ENCODE measurements around the gene PRKCH. TPM values are rescaled to one million over a fixed set of nuclear protein-coding genes. Genes with fewer than 3 reads are reported as not detected.

Gene PRKCH
- total RNA-seq, 6 experiments from 2014 or later = 5.0 to 12.1 (median 8.8) TPM

GRCh38 chr14:61519106-61519505 is 197.7 kb downstream of the PRKCH start:
- Histone ChIP-seq H3K9me3 (no peaks in the 10 kb centered on the region), H3K27ac (no peak overlapping the region), H3K36me3 (no peaks in the 10 kb centered on the region), H3K4me3 (no peak overlapping the region), H3K4me1 (peaks cover 0 to 20% (median 7%) of the 10 kb centered on the region in 4 donors), H3K27me3 (no peaks in the 10 kb centered on the region)
- TF ChIP-seq POLR2A (IDR thresholded peaks at IDR 0.05) (no peak), CTCF (IDR thresholded peaks at IDR 0.05) (no peak)
- ATAC-seq = no peak
- WGBS (ENCODE audit: insufficient coverage, low coverage, low lambda C conversion rate, missing lambda C conversion rate) = 80% methylated on average over 1 of the region's 6 CpGs
- no peak for DNase-seq
- intact Hi-C loops (cut with DNase I) = no loop called here

- ATAC-seq (no peak), DNase-seq (no peak)
- 91% methylated on average over 1 of the region's 1 CpG for WGBS (ENCODE audit: insufficient coverage, low coverage, low lambda C conversion rate, missing lambda C conversion rate)
- no peak overlapping the region for H3K27ac ChIP-seq
- H3K9me3 ChIP-seq = no peaks in the 10 kb centered on the region
- TF ChIP-seq CTCF (IDR thresholded peaks at IDR 0.05) = no peak
- TF ChIP-seq POLR2A (IDR thresholded peaks at IDR 0.05) = no peak
- no peak overlapping the region for H3K4me3 ChIP-seq
- no peaks in the 10 kb centered on the region for H3K36me3 ChIP-seq
- H3K27me3 ChIP-seq = no peaks in the 10 kb centered on the region
- H3K4me1 ChIP-seq = peaks cover 0 to 26% (median 9%) of the 10 kb centered on the region in 4 donors
- intact Hi-C loops (cut with DNase I) = no loop called here
Observed at GRCh38 chr14:61519735-61520134, 198.4 kb downstream of the PRKCH start.

DNA sequence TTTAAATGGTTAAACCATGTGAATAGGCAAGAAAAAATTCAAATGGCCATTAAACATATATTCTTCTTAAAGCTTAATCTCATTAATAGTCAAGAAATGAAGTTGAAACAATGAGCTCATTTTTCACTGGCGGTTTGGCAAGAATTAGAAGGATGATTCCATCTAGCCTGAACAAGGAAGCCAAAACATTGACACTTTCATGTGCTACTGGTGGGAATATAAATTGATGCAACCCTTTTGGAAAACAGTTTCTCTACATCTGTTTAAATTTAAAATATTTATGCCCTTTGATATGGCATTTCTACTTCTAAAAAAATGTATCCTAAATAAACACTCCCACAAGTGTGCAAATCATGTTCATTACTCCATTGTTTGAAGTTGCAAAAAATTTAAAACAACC is 199.2 kb downstream of the PRKCH start:
- Histone ChIP-seq H3K27ac (no peak overlapping the region), H3K36me3 (no peaks in the 10 kb centered on the region), H3K9me3 (no peaks in the 10 kb centered on the region), H3K27me3 (no peaks in the 10 kb centered on the region), H3K4me1 (peaks cover 0 to 34% (median 13%) of the 10 kb centered on the region in 4 donors), H3K4me3 (no peak overlapping the region)
- TF ChIP-seq POLR2A (IDR thresholded peaks at IDR 0.05) (no peak), CTCF (IDR thresholded peaks at IDR 0.05) (no peak)
- WGBS (ENCODE audit: insufficient coverage, low coverage, low lambda C conversion rate, missing lambda C conversion rate) = 100% methylated on average over 1 of the region's 1 CpG
- DNase-seq = no peak
- no peak for ATAC-seq
- intact Hi-C loops (cut with DNase I) = no loop called here

- 75% methylated on average over 1 of the region's 1 CpG for WGBS (ENCODE audit: insufficient coverage, low coverage, low lambda C conversion rate, missing lambda C conversion rate)
- Histone ChIP-seq H3K36me3 (no peaks in the 10 kb centered on the region), H3K9me3 (no peaks in the 10 kb centered on the region), H3K4me1 (peaks cover 0 to 46% (median 24%) of the 10 kb centered on the region in 4 donors), H3K27ac (no peak overlapping the region), H3K27me3 (no peaks in the 10 kb centered on the region), H3K4me3 (no peak overlapping the region)
- ATAC-seq (no peak), DNase-seq (no peak)
- intact Hi-C loops (cut with DNase I) = no loop called here
- TF ChIP-seq CTCF (IDR thresholded peaks at IDR 0.05) = no peak
- no peak for TF ChIP-seq POLR2A (IDR thresholded peaks at IDR 0.05)
Observed at GRCh38 chr14:61521773-61522172, 200.4 kb downstream of the PRKCH start.

GRCh38 chr14:61523751-61524150 is 202.4 kb downstream of the PRKCH start:
- DNase-seq (no peak), ATAC-seq (no peak)
- intact Hi-C loops (cut with DNase I) = no loop called here
- Histone ChIP-seq H3K4me3 (no peak overlapping the region), H3K27ac (peak overlapping the region; percentile 59 to 85 (median 84)), H3K36me3 (no peaks in the 10 kb centered on the region), H3K9me3 (no peaks in the 10 kb centered on the region), H3K27me3 (no peaks in the 10 kb centered on the region), H3K4me1 (peaks cover 0 to 37% (median 21%) of the 10 kb centered on the region in 4 donors)
- 70% methylated on average over 5 of the region's 5 CpGs for WGBS (ENCODE audit: insufficient coverage, low coverage, low lambda C conversion rate, missing lambda C conversion rate)
- TF ChIP-seq POLR2A (IDR thresholded peaks at IDR 0.05) = no peak
- no peak for TF ChIP-seq CTCF (IDR thresholded peaks at IDR 0.05)
